ENCODE results near the gene TOP2A.
"Not testable (repeated sequence)": the region's sequence is repeated elsewhere in the genome, so short reads cannot be mapped to it uniquely, and the experiment has no call there.

TOP2A gene

GRCh38 chr17:40431231-40431602 is 13.5 kb upstream of the TOP2A start:
- no peak for DNase-seq

- no peak for DNase-seq
These were observed 12.9 kb upstream of the TOP2A start for GRCh38 chr17:40430272-40431230.

- no peak for DNase-seq
These were observed 9.4 kb upstream of the TOP2A start for GRCh38 chr17:40427002-40427491.

- no peak for DNase-seq
These were observed 8.0 kb upstream of the TOP2A start for GRCh38 chr17:40425741-40426140.

GRCh38 chr17:40422990-40423633 is 5.4 kb upstream of the TOP2A start:
- peak in 1 of 2 experiments; percentile 5 for DNase-seq

- DNase-seq: no peak
These were observed 2.0 kb upstream of the TOP2A start for GRCh38 chr17:40419559-40420331.

GRCh38 chr17:40418428-40418706 is 671 bp upstream of the TOP2A start:
- no peak for DNase-seq

- peak in 1 of 2 experiments; percentile 29 for DNase-seq
These were observed 463 bp downstream of the TOP2A start for GRCh38 chr17:40417258-40417608.

- DNase-seq: no peak
These were observed 1.0 kb downstream of the TOP2A start for GRCh38 chr17:40416671-40417070.

GRCh38 chr17:40415390-40415789 is 2.3 kb downstream of the TOP2A start:
- no peak for DNase-seq

- not testable (repeated sequence) for DNase-seq
These were observed 3.4 kb downstream of the TOP2A start for GRCh38 chr17:40414312-40414711.

- DNase-seq: no peak
These were observed 4.8 kb downstream of the TOP2A start for GRCh38 chr17:40412880-40413279.

- no peak for DNase-seq
These were observed 5.9 kb downstream of the TOP2A start for GRCh38 chr17:40411821-40412220.

GRCh38 chr17:40410082-40410481 is 7.6 kb downstream of the TOP2A start:
- DNase-seq: no peak

GRCh38 chr17:40409540-40409939 is 8.2 kb downstream of the TOP2A start:
- not testable (repeated sequence) for DNase-seq

GRCh38 chr17:40407460-40407859 is 10.2 kb downstream of the TOP2A start:
- DNase-seq: no peak

- no peak for DNase-seq
These were observed 13.7 kb downstream of the TOP2A start for GRCh38 chr17:40404003-40404402.

GRCh38 chr17:40402668-40403067 is 15.0 kb downstream of the TOP2A start:
- DNase-seq: no peak

- no peak for DNase-seq
These were observed 18.5 kb downstream of the TOP2A start for GRCh38 chr17:40399185-40399584.

- DNase-seq: not testable (repeated sequence)
These were observed 31.1 kb downstream of the TOP2A start for GRCh38 chr17:40386555-40386954.

GRCh38 chr17:40382251-40382650 is 35.4 kb downstream of the TOP2A start:
- no peak for DNase-seq

GRCh38 chr17:40378966-40379365 is 38.7 kb downstream of the TOP2A start:
- DNase-seq: no peak

GRCh38 chr17:40377832-40378231 is 39.9 kb downstream of the TOP2A start:
- DNase-seq: no peak

- not testable (repeated sequence) for DNase-seq
These were observed 41.2 kb downstream of the TOP2A start for GRCh38 chr17:40376541-40376940.

Data from NCI-H187 (cell line).